GM13977 (cell line): ENCODE measurements around the gene CD2BP2.
"Not testable (repeated sequence)": the region's sequence is repeated elsewhere in the genome, so short reads cannot be mapped to it uniquely, and the experiment has no call there.

Experiments
- DNase-seq: peaks from one replicate; pipeline ENCODE4 v3.0.0; 2012; ENCODE audit warnings: low spot score
- in situ Hi-C: fragments of 300-500 bp; cut with MboI; formaldehyde crosslinking; loops from one replicate; pipeline ENCODE4 v1.12.0; 2022; ENCODE audit warnings: low sequenced_read_pairs, low pct_unique_long_range_greater_than_20kb, mixed read lengths, inconsistent platforms; ENCODE audit not compliant: unreplicated experiment
- TF ChIP-seq, protein P1 (sequence below): IDR thresholded peaks from 2 replicates; pipeline ENCODE4 v1.5.1; 2012; ENCODE audit warnings: mild to moderate bottlenecking, control low read depth; ENCODE audit not compliant: insufficient read depth; ENCODE audit errors: extremely low read depth, missing control alignments

CD2BP2 gene

DNA sequence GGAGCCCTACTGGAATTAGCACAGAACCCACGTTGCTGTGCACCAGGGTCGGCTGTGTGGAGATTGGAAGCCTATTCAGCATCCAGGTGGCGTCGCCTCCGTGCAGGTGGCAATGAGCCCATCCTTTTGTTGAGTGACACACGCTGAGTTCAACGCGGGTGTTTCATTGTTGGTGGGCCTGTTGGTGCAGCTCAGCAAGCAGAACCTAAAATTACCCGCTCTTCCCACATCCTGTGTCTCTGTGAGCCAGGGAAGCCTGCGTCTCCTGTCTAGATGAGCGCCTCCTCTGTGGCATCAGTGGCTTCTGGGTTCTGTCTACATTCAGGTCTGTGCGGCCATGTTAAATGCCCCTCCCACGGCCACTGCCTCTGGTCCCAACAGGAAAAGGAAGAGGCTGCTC is 14.5 kb downstream of the CD2BP2 start:
- TF ChIP-seq, protein P1, sequence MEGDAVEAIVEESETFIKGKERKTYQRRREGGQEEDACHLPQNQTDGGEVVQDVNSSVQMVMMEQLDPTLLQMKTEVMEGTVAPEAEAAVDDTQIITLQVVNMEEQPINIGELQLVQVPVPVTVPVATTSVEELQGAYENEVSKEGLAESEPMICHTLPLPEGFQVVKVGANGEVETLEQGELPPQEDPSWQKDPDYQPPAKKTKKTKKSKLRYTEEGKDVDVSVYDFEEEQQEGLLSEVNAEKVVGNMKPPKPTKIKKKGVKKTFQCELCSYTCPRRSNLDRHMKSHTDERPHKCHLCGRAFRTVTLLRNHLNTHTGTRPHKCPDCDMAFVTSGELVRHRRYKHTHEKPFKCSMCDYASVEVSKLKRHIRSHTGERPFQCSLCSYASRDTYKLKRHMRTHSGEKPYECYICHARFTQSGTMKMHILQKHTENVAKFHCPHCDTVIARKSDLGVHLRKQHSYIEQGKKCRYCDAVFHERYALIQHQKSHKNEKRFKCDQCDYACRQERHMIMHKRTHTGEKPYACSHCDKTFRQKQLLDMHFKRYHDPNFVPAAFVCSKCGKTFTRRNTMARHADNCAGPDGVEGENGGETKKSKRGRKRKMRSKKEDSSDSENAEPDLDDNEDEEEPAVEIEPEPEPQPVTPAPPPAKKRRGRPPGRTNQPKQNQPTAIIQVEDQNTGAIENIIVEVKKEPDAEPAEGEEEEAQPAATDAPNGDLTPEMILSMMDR, result no peak
- DNase-seq, result no peak
- in situ Hi-C loops, result no loop called here

DNA sequence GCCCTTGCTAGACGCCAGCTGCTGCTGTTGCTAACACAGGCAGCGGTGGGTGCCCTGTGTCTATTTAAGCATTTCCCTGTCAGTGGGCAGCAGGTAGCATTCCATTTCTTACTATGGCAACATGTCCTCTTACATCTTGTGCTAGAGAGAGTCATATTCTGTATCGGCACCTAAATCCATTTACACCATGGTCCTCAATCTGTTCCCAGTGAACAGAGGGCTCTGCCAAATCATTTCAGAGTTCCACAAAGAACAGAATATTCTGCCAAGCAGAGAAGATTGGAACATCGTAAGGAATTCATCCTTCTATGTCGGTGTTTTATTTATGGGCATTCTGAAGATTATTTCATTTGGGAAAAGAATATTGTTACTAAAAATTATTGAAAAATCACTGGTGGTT is 16.4 kb downstream of the CD2BP2 start:
- DNase-seq, in situ Hi-C loops: not testable (repeated sequence)

DNA sequence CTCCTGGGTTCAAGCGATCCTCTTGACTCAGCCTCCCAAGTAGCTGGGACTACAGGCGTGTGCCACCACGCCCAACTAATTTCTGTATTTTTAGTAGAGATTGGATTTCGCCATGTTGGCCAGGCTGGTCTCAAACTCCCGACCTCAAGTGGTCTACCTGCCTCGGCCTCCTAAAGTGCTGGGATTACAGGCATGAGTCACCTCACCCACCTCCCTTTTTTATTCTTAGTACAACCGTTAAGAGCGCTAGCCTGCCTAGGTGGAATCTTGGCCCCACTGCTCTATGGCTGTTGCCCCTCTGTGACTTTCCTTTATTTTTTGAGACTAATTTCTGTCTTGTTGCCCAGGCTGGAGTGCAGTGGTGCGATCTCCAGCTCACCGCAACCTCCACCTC is 17.1 kb downstream of the CD2BP2 start:
- in situ Hi-C loops, DNase-seq: not testable (repeated sequence)

DNA sequence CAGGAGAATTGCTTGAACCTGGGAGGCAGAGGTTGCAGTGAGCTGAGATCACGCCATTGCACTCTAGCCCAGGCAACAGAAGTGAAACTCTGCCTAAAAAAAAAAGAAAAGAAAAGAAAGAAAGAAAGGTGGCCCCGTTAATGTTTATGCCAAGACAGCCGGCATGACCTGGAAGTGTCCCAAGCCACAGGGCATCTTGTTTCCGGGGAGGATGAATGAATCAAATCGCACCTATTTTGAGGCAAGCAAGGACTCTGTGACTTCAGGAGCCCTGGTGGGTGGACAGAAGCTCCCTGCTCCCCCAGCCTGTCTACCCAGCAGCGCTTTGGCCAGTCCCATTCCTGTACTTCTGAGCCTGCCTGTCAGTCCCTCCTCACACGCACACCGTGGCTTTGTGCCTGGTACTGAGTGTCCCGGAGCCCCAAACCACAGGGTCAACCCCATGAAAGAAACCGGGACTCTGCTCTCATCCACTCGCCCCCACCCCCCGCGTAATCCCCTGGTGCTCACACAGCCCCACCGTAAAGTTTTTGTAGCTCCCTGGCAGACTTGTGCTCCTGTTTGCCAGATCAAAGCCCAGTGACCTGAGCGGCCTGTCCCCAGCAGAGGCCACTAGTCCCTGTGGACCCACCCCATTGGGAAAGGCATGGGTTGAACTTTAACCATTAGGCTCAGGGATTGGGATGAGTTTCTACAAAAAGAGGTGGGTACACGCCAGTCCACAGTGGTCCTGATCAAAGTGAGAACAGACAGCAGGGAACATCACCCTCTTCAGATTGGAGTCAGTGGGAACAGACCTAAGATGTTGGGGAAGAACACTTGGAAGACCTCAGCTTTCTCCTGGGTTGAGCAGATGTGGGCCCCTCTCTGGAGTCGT is 19.3 kb downstream of the CD2BP2 start:
- DNase-seq, result no peak
- TF ChIP-seq, protein P1, result no peak
- in situ Hi-C loops, result no loop called here

DNA sequence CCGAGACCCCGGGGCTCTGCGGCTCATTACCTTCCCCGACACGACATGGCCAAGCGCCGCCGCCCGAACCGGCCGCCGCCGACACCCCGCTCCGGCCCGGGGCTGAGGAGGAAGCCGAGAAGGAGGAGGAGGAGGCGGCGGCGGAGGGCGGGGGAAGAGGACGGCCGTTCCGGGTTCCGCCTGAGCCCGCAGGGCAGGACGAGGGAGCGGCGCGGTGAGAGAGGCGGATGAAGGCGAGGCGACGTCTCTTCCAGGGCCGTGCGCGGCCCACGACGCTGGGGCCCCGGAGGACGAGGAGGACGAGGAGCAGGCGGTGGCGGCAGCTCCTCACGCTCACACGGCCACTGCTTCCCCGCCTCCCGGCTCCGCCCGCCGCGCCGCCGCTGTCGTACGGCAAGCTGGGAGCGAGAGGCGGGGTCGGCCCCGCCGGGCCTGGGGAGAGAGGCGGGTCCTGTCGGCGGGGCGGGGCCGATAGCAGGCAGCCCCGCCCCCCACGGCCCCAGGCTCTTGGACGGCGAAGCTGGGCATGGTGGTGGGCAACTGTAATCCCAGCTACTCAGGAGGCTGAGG is 20.0 kb downstream of the CD2BP2 start:
- in situ Hi-C loops, result not testable (repeated sequence)

DNA sequence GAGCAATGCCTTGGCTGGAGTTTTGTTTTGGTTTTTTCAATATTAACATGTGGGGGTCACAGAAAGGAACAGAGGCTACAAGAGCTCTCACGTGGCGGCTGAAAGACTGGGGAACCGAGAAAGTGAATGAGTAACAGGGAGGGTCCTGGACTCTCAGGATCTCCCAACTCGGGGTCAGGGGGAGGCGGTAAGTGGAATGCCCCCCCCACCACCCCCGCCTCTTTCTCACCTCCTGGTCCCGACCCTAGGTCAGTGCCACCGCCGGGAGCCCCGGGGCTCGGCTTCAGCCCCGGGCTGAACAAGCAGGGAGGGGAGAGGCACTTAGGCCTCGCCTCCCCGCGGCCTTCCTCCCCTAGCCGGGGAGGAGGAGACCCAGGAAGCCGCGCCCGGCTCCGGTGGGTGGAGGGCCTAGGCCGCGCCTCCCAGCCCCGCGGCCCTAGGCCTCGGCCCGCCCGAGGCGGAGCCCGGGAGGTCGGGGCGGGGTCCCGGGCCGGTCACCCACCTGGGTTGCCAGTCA is 20.6 kb downstream of the CD2BP2 start:
- peak; percentile 63 for DNase-seq
- in situ Hi-C loops, result not testable (repeated sequence)

More for the DNA sequence above, 20.0 kb downstream of the CD2BP2 start:
- peak; percentile 64 for DNase-seq

DNA sequence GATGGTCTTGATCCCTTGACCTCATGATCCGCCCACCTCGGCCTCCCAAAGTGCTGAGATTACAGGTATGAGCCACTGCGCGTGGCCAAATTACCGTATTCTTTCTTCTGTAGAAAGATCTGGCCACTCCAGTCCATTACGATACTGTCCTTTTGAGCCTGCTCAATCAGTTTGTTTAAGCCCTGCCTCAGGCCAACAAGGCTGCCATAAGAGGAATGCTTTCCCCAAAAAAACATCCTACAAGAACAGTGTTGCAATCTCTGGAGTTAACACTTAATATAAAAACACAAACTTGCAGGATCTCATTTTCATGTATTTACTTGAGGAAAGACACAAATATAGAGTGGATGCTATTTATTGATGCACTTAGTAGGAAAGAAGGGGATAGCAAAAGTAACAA is 30.9 kb downstream of the CD2BP2 start:
- in situ Hi-C loops, DNase-seq: not testable (repeated sequence)

DNA sequence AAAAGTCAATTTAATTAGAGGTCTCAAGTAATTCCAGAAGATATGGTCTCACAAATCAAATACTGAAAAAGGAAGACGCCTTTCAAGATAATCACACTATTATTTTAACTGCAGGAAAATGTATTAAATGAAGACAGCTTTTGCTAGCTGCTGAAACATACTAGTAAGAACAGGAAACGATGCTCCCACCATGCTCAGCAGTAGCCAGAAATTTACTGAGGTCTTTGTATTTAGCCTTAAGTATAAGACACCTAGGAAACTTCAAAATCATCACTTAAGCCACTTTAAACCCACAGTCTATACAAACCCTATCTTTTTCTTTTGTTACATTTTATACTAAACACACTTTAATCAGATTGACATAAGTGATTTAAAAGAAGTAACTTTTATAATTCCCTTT is 36.5 kb downstream of the CD2BP2 start:
- DNase-seq, in situ Hi-C loops: not testable (repeated sequence)

DNA sequence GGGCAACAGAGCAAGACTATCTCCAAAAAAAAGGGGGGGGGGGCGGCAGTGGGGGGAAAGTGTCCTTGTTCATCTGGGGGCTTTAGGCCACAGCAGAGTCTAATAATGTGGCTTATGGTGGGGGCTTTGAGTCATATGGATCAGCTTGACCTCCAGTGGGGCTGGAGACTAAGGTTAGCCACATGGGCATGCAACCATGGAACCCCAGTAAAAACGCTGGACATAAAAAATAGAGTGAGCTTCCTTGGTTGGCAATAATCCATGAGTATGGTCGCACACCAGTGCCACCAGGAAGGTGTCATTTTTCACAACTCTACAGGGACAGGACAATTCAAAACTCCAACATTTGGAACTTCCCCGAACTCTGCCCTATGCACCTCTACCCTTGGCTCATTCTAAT is 44.2 kb downstream of the CD2BP2 start:
- in situ Hi-C loops, DNase-seq: not testable (repeated sequence)

DNA sequence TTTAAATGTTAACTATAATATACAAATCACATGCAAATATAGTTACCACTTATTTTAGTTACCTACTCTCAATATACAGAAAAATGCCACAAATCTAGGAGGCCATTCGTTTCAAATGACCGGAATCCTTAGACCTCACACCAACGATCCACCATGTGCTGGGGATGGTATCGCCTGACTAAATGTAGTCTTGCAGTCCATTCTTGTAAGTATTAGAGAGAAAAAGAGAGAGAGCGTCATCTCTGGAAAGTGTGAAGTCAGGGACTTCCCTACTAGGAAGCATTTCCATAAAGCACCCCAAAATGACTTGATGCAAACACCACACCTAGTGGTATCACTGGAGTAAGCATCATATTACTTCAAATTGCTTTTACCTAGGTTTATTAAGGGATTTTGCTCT is 45.9 kb downstream of the CD2BP2 start:
- DNase-seq, in situ Hi-C loops: not testable (repeated sequence)
